ENCODE results near the gene C10orf143. TPM values are rescaled to one million over a fixed set of nuclear protein-coding genes. Genes with fewer than 3 reads are reported as not detected.
A peak's percentile ranks its signal among the peaks of the same experiment; 100 is the strongest.

Gene C10orf143
- total RNA-seq: 1.4 TPM
- long read RNA-seq: 0 reads

GRCh38 chr10:130110246-130111112 lies at the start of gene C10orf143:
TSS of gene C10orf143 (minus strand) at chr10:130110830. CDS start at chr10:130110772, 58 bp downstream.
- intact Hi-C loops (cut with DNase I): loop anchor here (1.0 kb wide), 1 partner anchor 26 kb away; the partner anchor contains the start of gene GLRX3
- ATAC-seq (peak; percentile 97), DNase-seq (ENCODE audit: missing footprints) (peak; percentile 99)

- ATAC-seq (no peak), DNase-seq (ENCODE audit: missing footprints) (no peak)
- intact Hi-C loops (cut with DNase I): no loop called here
These were observed 48.7 kb upstream of the C10orf143 start for GRCh38 chr10:130159192-130159794.

- no peak for DNase-seq (ENCODE audit: missing footprints)
- intact Hi-C loops (cut with DNase I): no loop called here
- no peak for ATAC-seq
These were observed 35.4 kb upstream of the C10orf143 start for GRCh38 chr10:130146042-130146441.

GRCh38 chr10:130141878-130142277 lies 31.2 kb upstream of the C10orf143 start:
- no peak for ATAC-seq
- intact Hi-C loops (cut with DNase I): no loop called here
- DNase-seq (ENCODE audit: missing footprints): no peak

GRCh38 chr10:130141460-130141859 lies 30.8 kb upstream of the C10orf143 start:
- ATAC-seq (no peak), DNase-seq (ENCODE audit: missing footprints) (no peak)
- intact Hi-C loops (cut with DNase I): no loop called here

GRCh38 chr10:130141038-130141437 lies 30.4 kb upstream of the C10orf143 start:
- no peak for DNase-seq (ENCODE audit: missing footprints)
- intact Hi-C loops (cut with DNase I): no loop called here
- no peak for ATAC-seq

- ATAC-seq (no peak), DNase-seq (ENCODE audit: missing footprints) (no peak)
- intact Hi-C loops (cut with DNase I): no loop called here
These were observed 29.8 kb upstream of the C10orf143 start for GRCh38 chr10:130140425-130140824.

GRCh38 chr10:130138479-130138866 lies 27.8 kb upstream of the C10orf143 start:
- intact Hi-C loops (cut with DNase I): no loop called here
- DNase-seq (ENCODE audit: missing footprints) (no peak), ATAC-seq (no peak)

- intact Hi-C loops (cut with DNase I): no loop called here
- ATAC-seq (no peak), DNase-seq (ENCODE audit: missing footprints) (no peak)
These were observed 27.2 kb upstream of the C10orf143 start for GRCh38 chr10:130137659-130138478.

- intact Hi-C loops (cut with DNase I): no loop called here
- DNase-seq (ENCODE audit: missing footprints) (no peak), ATAC-seq (no peak)
These were observed 26.4 kb upstream of the C10orf143 start for GRCh38 chr10:130137090-130137448.

GRCh38 chr10:130136226-130137089 lies 25.8 kb upstream of the C10orf143 start, which contains the start of gene GLRX3:
TSS of gene GLRX3 (plus strand) at chr10:130136391. CDS start at chr10:130136421, 30 bp downstream.
- intact Hi-C loops (cut with DNase I): loop anchor here (1.0 kb wide), 1 partner anchor 25 kb away; no protein-coding TSS in a partner anchor
- ATAC-seq: peak; percentile 98
- DNase-seq (ENCODE audit: missing footprints): peak; percentile 96

GRCh38 chr10:130135676-130136225 lies 25.1 kb upstream of the C10orf143 start:
- DNase-seq (ENCODE audit: missing footprints) (no peak), ATAC-seq (no peak)
- intact Hi-C loops (cut with DNase I): loop anchor here (1.0 kb wide), 1 partner anchor 24 kb away; no protein-coding TSS in a partner anchor

- intact Hi-C loops (cut with DNase I): no loop called here
- ATAC-seq (no peak), DNase-seq (ENCODE audit: missing footprints) (no peak)
These were observed 18.3 kb upstream of the C10orf143 start for GRCh38 chr10:130128922-130129321.

- DNase-seq (ENCODE audit: missing footprints) (no peak), ATAC-seq (no peak)
- intact Hi-C loops (cut with DNase I): no loop called here
These were observed 17.6 kb upstream of the C10orf143 start for GRCh38 chr10:130128062-130128781.

- DNase-seq (ENCODE audit: missing footprints) (no peak), ATAC-seq (peak; percentile 73)
- intact Hi-C loops (cut with DNase I): no loop called here
These were observed 16.9 kb upstream of the C10orf143 start for GRCh38 chr10:130127364-130128061.

- DNase-seq (ENCODE audit: missing footprints) (no peak), ATAC-seq (no peak)
- intact Hi-C loops (cut with DNase I): no loop called here
These were observed 11.0 kb upstream of the C10orf143 start for GRCh38 chr10:130121486-130122079.
